ENCODE measurements around the gene AGBL3.

DNA sequence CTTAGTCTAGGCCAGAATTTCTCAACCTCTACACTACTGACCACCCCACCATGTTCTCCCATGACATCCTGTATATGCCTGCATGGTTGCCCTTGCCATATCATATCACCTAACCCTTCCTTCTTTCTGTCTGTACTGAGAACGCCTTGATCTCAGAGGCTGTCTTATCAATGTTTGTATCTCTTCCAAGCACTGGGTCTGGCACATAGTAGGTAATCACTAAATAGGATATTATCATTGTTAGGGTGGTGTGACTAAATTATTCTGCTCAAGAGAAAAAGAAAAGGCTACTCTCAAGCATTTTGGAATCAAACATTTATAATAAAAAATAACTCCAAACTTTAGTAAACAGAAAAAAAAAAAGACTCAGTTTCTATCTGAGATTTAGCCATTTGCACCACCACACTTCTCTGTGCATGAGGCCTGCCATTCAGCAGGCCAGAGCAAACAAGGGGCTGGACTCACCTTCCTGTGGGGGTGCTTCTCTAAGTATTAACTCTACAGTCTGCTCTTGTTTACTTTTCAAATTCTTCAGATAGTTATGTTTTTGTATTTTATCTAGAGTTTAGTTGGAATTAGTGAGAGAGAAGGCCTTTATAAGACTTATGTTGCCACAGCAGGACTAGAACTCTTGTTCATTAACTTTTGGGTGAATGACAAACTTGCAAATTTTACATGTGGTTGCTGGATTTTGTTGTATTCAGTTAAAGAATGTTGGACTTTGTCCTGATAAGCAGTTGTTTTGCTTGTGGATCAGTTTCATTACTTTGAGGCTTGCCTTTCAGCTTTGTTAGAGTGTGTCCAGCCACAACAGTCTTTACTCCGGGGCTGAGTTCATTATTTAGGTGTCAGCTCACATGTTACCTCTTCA lies 5.4 kb downstream of the AGBL3 start:
- no peak for TF ChIP-seq TAF1 (IDR thresholded peaks at IDR 0.05; ENCODE audit: low read depth)
- TF ChIP-seq ZBTB7A (IDR thresholded peaks at IDR 0.05; ENCODE audit: low read depth) = no peak
- no peak for TF ChIP-seq EP300 (IDR thresholded peaks at IDR 0.05; ENCODE audit: borderline replicate concordance)
- TF ChIP-seq YY1 (IDR thresholded peaks at IDR 0.05; ENCODE audit: low read depth) = no peak
- TF ChIP-seq, protein P1, sequence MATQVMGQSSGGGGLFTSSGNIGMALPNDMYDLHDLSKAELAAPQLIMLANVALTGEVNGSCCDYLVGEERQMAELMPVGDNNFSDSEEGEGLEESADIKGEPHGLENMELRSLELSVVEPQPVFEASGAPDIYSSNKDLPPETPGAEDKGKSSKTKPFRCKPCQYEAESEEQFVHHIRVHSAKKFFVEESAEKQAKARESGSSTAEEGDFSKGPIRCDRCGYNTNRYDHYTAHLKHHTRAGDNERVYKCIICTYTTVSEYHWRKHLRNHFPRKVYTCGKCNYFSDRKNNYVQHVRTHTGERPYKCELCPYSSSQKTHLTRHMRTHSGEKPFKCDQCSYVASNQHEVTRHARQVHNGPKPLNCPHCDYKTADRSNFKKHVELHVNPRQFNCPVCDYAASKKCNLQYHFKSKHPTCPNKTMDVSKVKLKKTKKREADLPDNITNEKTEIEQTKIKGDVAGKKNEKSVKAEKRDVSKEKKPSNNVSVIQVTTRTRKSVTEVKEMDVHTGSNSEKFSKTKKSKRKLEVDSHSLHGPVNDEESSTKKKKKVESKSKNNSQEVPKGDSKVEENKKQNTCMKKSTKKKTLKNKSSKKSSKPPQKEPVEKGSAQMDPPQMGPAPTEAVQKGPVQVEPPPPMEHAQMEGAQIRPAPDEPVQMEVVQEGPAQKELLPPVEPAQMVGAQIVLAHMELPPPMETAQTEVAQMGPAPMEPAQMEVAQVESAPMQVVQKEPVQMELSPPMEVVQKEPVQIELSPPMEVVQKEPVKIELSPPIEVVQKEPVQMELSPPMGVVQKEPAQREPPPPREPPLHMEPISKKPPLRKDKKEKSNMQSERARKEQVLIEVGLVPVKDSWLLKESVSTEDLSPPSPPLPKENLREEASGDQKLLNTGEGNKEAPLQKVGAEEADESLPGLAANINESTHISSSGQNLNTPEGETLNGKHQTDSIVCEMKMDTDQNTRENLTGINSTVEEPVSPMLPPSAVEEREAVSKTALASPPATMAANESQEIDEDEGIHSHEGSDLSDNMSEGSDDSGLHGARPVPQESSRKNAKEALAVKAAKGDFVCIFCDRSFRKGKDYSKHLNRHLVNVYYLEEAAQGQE (IDR thresholded peaks at IDR 0.05; ENCODE audit: low read depth) = no peak
- no peak for TF ChIP-seq TEAD4 (IDR thresholded peaks at IDR 0.05)
- TF ChIP-seq TCF12 (IDR thresholded peaks at IDR 0.05; ENCODE audit: low read depth) = no peak
- TF ChIP-seq, protein P2, sequence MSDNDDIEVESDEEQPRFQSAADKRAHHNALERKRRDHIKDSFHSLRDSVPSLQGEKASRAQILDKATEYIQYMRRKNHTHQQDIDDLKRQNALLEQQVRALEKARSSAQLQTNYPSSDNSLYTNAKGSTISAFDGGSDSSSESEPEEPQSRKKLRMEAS (IDR thresholded peaks at IDR 0.05) = no peak

All from Ishikawa (cell line).